CD14-positive monocyte (primary cell): ENCODE measurements around the gene HIF3A. TPM values are rescaled to one million over a fixed set of nuclear protein-coding genes. Genes with fewer than 3 reads are reported as not detected.
A peak's percentile ranks its signal among the peaks of the same experiment; 100 is the strongest.

ENCODE experiments used
- DNase-seq, 3 donors: peaks; one replicate each; pipeline ENCODE4 v3.0.0-alpha.2; 2011 to 2022
- H2AFZ ChIP-seq: 2 replicates; pipeline ENCODE4 v1.6.0; 2012; ENCODE audit warnings: mild to moderate bottlenecking, low read depth, low read length, inconsistent platforms; ENCODE audit not compliant: insufficient read depth, poor library complexity, severe bottlenecking
- H3K27ac ChIP-seq, 2 donors: 1 replicate in 1 of 2; 2 replicates in 1 of 2; pipeline ENCODE4 v1.5.1; 2012 to 2013; ENCODE audit warnings: low read length in 2 of 2, control low read depth in 1 of 2, inconsistent platforms in 1 of 2, low read depth in 1 of 2, mild to moderate bottlenecking in 1 of 2
- H3K27me3 ChIP-seq, 2 donors: one replicate each; pipeline versions ENCODE4 v1.6.0 to v1.6.1; 2011 to 2013; ENCODE audit warnings: low read length in 2 of 2; ENCODE audit not compliant: control insufficient read depth in 2 of 2, insufficient read depth in 2 of 2
- H3K36me3 ChIP-seq, 2 donors: replicated peaks in 1 of 2; 1 replicate in 1 of 2; 2 replicates in 1 of 2; pipeline versions ENCODE4 v1.5.1 to v1.6.1; 2012 to 2013; ENCODE audit warnings: low read length in 2 of 2, control low read depth in 1 of 2, inconsistent platforms in 1 of 2, mild to moderate bottlenecking in 1 of 2; ENCODE audit not compliant: insufficient read depth in 2 of 2, control insufficient read depth in 1 of 2
- H3K4me1 ChIP-seq, 2 donors: 1 replicate in 1 of 2; 2 replicates in 1 of 2; pipeline versions ENCODE4 v1.5.1 to v1.6.1; 2012 to 2013; ENCODE audit warnings: low read length in 2 of 2, control low read depth in 1 of 2, inconsistent platforms in 1 of 2, mild to moderate bottlenecking in 1 of 2, moderate library complexity in 1 of 2; ENCODE audit not compliant: insufficient read depth in 2 of 2, control insufficient read depth in 1 of 2
- H3K4me2 ChIP-seq: replicated peaks from 2 replicates; pipeline ENCODE3; 2012; ENCODE audit warnings: low read length, moderate library complexity, mild to moderate bottlenecking; ENCODE audit not compliant: poor library complexity, severe bottlenecking; ENCODE audit errors: extremely low read depth
- H3K4me3 ChIP-seq, 3 experiments: fragments of 200-600 bp in 1 of 3; sonication (generic) in 1 of 3; replicated peaks in 1 of 3; 1 replicate in 2 of 3; 2 replicates in 1 of 3; pipeline ENCODE4 v1.5.1; 2011 to 2013; ENCODE audit warnings: low read length in 3 of 3, mild to moderate bottlenecking in 3 of 3, control low read depth in 2 of 3, low read depth in 2 of 3, inconsistent platforms in 1 of 3, moderate library complexity in 1 of 3
- H3K79me2 ChIP-seq: 2 replicates; pipeline ENCODE4 v1.6.0; 2012; ENCODE audit warnings: mild to moderate bottlenecking, control low read depth, inconsistent platforms, low read length, moderate library complexity; ENCODE audit not compliant: insufficient read depth
- H3K9ac ChIP-seq: 2 replicates; pipeline ENCODE4 v1.6.0; 2017; ENCODE audit warnings: low read length, mild to moderate bottlenecking; ENCODE audit not compliant: insufficient read depth, poor library complexity, severe bottlenecking
- H3K9me3 ChIP-seq, 2 donors: replicated peaks in 1 of 2; 1 replicate in 1 of 2; 2 replicates in 1 of 2; pipeline versions ENCODE4 v1.5.1 to v1.6.1; 2012 to 2013; ENCODE audit warnings: low read length in 2 of 2, control low read depth in 1 of 2; ENCODE audit not compliant: control insufficient read depth in 1 of 2, insufficient read depth in 1 of 2
- H4K20me1 ChIP-seq: 2 replicates; pipeline ENCODE4 v1.6.0; 2012; ENCODE audit warnings: mild to moderate bottlenecking, low read length, control low read depth, moderate library complexity; ENCODE audit not compliant: insufficient read depth
- H3K27ac Mint-ChIP-seq, 7 donors: one replicate each; pipeline ENCODE4 v1.8.0; 2020; ENCODE audit warnings: mild to moderate bottlenecking in 7 of 7, mixed read lengths in 7 of 7, moderate library complexity in 6 of 7, inconsistent platforms in 2 of 7
- H3K27me3 Mint-ChIP-seq, 3 donors: one replicate each; pipeline ENCODE4 v1.8.0; 2021 to 2022; ENCODE audit warnings: low read depth in 3 of 3, mild to moderate bottlenecking in 3 of 3, mixed read lengths in 3 of 3, moderate library complexity in 3 of 3, inconsistent platforms in 1 of 3
- H3K36me3 Mint-ChIP-seq, 2 donors: one replicate each; pipeline ENCODE4 v1.8.0; 2020; ENCODE audit warnings: mixed read lengths in 2 of 2, inconsistent platforms in 1 of 2, mild to moderate bottlenecking in 1 of 2
- H3K4me1 Mint-ChIP-seq: one replicate; pipeline ENCODE4 v1.8.0; 2020; ENCODE audit warnings: mild to moderate bottlenecking, mixed read lengths
- H3K4me3 Mint-ChIP-seq, 2 donors: one replicate each; pipeline ENCODE4 v1.8.0; 2020; ENCODE audit warnings: mild to moderate bottlenecking in 2 of 2, mixed read lengths in 2 of 2, moderate library complexity in 1 of 2
- H3K9me3 Mint-ChIP-seq, 7 donors: one replicate each; pipeline ENCODE4 v1.8.0; 2020 to 2022; ENCODE audit warnings: mixed read lengths in 7 of 7, mild to moderate bottlenecking in 6 of 7, moderate library complexity in 6 of 7, inconsistent platforms in 2 of 7
- CTCF ChIP-seq: fragments of 200-600 bp; IDR thresholded peaks from one replicate; pipeline ENCODE4 v1.8.0; 2022; ENCODE audit warnings: antibody characterized with exemption, mild to moderate bottlenecking
- WGBS: methylation state at CpG from one replicate; pipeline ENCODE4 v1.1.5; 2013; ENCODE audit warnings: missing lambda C conversion rate; ENCODE audit not compliant: insufficient coverage; 5-methylcytosine and 5-hydroxymethylcytosine counted together
- intact Hi-C, 2 donors: fragments of 100-400 bp; cut with micrococcal nuclease; formaldehyde crosslinking; loops; one replicate each; pipeline versions ENCODE4 v1.15.0 to v1.15.1; 2023
- polyA plus RNA-seq, 3 donors: library from polyadenylated mRNA; depleted of rRNA in 1 of 3; unstranded in 2 of 3; stranded (reverse) in 1 of 3; fragments of 300-500 nt in 2 of 3; fragments of >200 nt in 1 of 3; fragmentation: Illumina TruSeq in 2 of 3; gene quantifications; 1 replicate in 2 of 3; 2 replicates in 1 of 3; pipeline ENCODE4 v1.2.3, GENCODE V29; 2012 to 2021

The HIF3A gene
- polyA plus RNA-seq, 3 donors = not detected

GRCh38 chr19:46299004-46299509, 2.2 kb downstream of the HIF3A start:
- no peak for TF ChIP-seq CTCF
- Mint-ChIP-seq H3K27ac (no peak overlapping the region), H3K4me3 (peak overlapping the region in 1 of 2 donors; percentile 55), H3K36me3 (no peaks in the 10 kb centered on the region), H3K9me3 (peaks cover 2 to 8% (median 6%) of the 10 kb centered on the region in 7 donors), H3K27me3 (peaks cover 27 to 61% (median 47%) of the 10 kb centered on the region in 3 donors), H3K4me1 (peaks cover 14% of the 10 kb centered on the region)
- H3K4me1 ChIP-seq = peaks cover 10% of the 10 kb centered on the region in 2 donors
- no peaks in the 10 kb centered on the region for H4K20me1 ChIP-seq
- H3K4me2 ChIP-seq = peak overlapping the region; percentile 10
- H3K27ac ChIP-seq = no peak overlapping the region
- H3K9ac ChIP-seq = no peak overlapping the region
- H2AFZ ChIP-seq = peak overlapping the region; percentile 29
- peaks cover 0 to 6% of the 10 kb centered on the region in 2 donors for H3K9me3 ChIP-seq
- no peak for DNase-seq
- intact Hi-C loops = no loop called here
- H3K27me3 ChIP-seq = peaks cover 11 to 32% of the 10 kb centered on the region in 2 donors
- H3K36me3 ChIP-seq = no peaks in the 10 kb centered on the region
- no peaks in the 10 kb centered on the region for H3K79me2 ChIP-seq
- 0% methylated on average over 3 of the region's 11 CpGs for WGBS
- no peak overlapping the region for H3K4me3 ChIP-seq

- H3K36me3 Mint-ChIP-seq = no peaks in the 10 kb centered on the region
- intact Hi-C loops = no loop called here
- Histone ChIP-seq H3K4me3 (no peak overlapping the region), H3K27ac (no peak overlapping the region), H3K9ac (no peak overlapping the region), H3K4me2 (no peak overlapping the region), H4K20me1 (no peaks in the 10 kb centered on the region), H2AFZ (no peak overlapping the region), H3K9me3 (peaks cover 0 to 10% of the 10 kb centered on the region in 2 donors), H3K36me3 (no peaks in the 10 kb centered on the region), H3K4me1 (peaks cover 10% of the 10 kb centered on the region in 2 donors), H3K79me2 (no peaks in the 10 kb centered on the region), H3K27me3 (peaks cover 11 to 32% of the 10 kb centered on the region in 2 donors)
- H3K4me3 Mint-ChIP-seq = no peak overlapping the region
- peaks cover 27 to 60% (median 45%) of the 10 kb centered on the region in 3 donors for H3K27me3 Mint-ChIP-seq
- no peak for TF ChIP-seq CTCF
- H3K27ac Mint-ChIP-seq = no peak overlapping the region
- DNase-seq = no peak
- peaks cover 6 to 12% (median 9%) of the 10 kb centered on the region in 7 donors for H3K9me3 Mint-ChIP-seq
- WGBS = 83% methylated on average over 3 of the region's 7 CpGs
- H3K4me1 Mint-ChIP-seq = peaks cover 14% of the 10 kb centered on the region
Measured at GRCh38 chr19:46299695-46300094, 2.9 kb downstream of the HIF3A start.
